Activated CD8-positive, alpha-beta memory T cell treated with anti-CD3 and anti-CD28 coated beads for 48 hours (primary cell): ENCODE measurements around the gene NPDC1.
"Not testable (repeated sequence)": the region's sequence is repeated elsewhere in the genome, so short reads cannot be mapped to it uniquely, and the experiment has no call there.

ENCODE experiments used
- DNase-seq, 3 experiments: peaks; one replicate each; pipeline ENCODE4 v3.0.0-alpha.2; 2020; ENCODE audit warnings: low read depth in 2 of 3, low spot score in 2 of 3

NPDC1 gene

GRCh38 chr9:137041124-137041523, 4.9 kb downstream of the NPDC1 start:
- no peak for DNase-seq

- DNase-seq: no peak
Observed at GRCh38 chr9:137040568-137040967, 5.4 kb downstream of the NPDC1 start.

GRCh38 chr9:137039611-137040366, 6.2 kb downstream of the NPDC1 start:
- no peak for DNase-seq

GRCh38 chr9:137038916-137039315, 7.1 kb downstream of the NPDC1 start:
- no peak for DNase-seq

GRCh38 chr9:137037483-137037882, 8.5 kb downstream of the NPDC1 start:
- no peak for DNase-seq

- DNase-seq: no peak
Observed at GRCh38 chr9:137037035-137037434, 8.9 kb downstream of the NPDC1 start.

GRCh38 chr9:137035937-137036336, 10.0 kb downstream of the NPDC1 start:
- no peak for DNase-seq

GRCh38 chr9:137035507-137035834, 10.5 kb downstream of the NPDC1 start:
- DNase-seq: no peak

- peak; percentile 65 to 82 (median 70) for DNase-seq
Observed at GRCh38 chr9:137034709-137035506, 11.1 kb downstream of the NPDC1 start.

GRCh38 chr9:137034039-137034708, 11.8 kb downstream of the NPDC1 start:
- DNase-seq: no peak

- DNase-seq: not testable (repeated sequence)
Observed at GRCh38 chr9:137033481-137033880, 12.5 kb downstream of the NPDC1 start.

- DNase-seq: no peak
Observed at GRCh38 chr9:137032858-137033257, 13.1 kb downstream of the NPDC1 start.

- DNase-seq: no peak
Observed at GRCh38 chr9:137031904-137032640, 13.9 kb downstream of the NPDC1 start, which contains the start of gene FUT7. TSS of gene FUT7 (minus strand) at chr9:137032088. CDS start at chr9:137031991, 97 bp downstream.

- DNase-seq: no peak
Observed at GRCh38 chr9:137030538-137031527, 15.1 kb downstream of the NPDC1 start.

GRCh38 chr9:137030006-137030405, 16.0 kb downstream of the NPDC1 start:
- DNase-seq: no peak

- DNase-seq: peak; percentile 62 to 81 (median 71)
Observed at GRCh38 chr9:137029058-137029936, 16.7 kb downstream of the NPDC1 start.

GRCh38 chr9:137028263-137029057, 17.5 kb downstream of the NPDC1 start:
- DNase-seq: peak in 1 of 3 experiments; percentile 48
